Femur (tissue), 1 donor: Measurements from ENCODE around the gene PLD2.
"Not testable (repeated sequence)": the region's sequence is repeated elsewhere in the genome, so short reads cannot be mapped to it uniquely, and the experiment has no call there.

Experiments
- DNase-seq: peaks from one replicate; pipeline ENCODE4 v3.0.0-alpha.2; 2017

The PLD2 gene

DNA sequence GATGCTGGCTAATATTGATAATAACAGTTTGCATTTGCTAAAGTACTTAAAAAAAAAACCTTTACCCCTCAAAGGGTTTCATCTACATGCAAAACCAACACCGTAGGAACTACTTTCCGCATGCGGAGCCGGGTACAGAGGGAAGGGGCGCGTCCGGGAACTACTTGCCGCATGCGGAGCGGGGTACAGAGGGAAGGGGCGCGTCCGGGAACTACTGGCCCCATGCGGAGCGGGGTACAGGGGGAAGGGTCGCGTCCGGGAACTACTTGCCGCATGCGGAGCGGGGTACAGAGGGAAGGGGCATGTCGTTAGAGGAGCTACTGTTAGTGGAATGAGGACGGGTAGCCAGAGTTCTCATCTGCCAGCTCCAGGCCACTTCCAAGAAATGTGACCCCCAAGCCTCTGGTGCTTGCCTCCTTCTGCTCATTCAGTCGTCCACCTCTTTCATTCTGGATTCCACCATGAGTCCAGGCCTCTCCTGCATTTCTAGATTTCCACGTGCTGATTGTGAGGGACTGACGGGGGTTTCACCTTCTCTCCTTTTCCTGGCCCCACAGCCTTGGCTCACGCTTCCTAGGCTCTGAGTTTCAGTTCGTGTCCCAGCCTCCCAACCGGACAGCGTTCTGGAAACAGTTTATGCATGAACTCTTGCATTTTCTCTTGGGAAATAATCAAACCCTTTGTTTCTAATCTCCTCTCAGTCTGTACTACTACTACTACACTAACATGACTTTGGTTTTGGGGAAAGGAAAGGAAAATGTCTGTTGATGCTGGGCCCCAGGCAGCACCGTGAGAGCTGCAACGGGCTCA lies 53.1 kb downstream of the PLD2 start:
- DNase-seq = no peak

DNA sequence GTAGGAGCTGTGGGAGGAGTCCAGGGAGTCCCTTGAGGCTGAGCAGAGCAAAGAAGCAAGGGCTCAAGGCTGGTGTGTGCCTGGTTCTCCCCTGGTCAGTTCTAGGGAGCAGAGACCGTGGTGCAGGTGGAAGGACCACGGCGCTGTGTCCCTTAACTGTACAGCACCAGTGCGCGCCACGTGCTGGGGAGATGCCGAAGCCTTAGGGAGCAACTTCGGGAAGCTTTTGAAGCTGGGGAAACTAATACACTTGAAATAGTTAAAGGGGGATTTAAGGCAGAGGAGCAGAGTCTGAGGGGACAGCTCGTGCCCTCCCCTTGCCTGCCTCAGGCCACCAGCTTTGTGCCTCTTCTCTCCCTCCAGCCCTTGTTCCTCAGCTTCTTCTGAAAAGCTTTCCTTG lies 53.7 kb downstream of the PLD2 start:
- DNase-seq = no peak

DNA sequence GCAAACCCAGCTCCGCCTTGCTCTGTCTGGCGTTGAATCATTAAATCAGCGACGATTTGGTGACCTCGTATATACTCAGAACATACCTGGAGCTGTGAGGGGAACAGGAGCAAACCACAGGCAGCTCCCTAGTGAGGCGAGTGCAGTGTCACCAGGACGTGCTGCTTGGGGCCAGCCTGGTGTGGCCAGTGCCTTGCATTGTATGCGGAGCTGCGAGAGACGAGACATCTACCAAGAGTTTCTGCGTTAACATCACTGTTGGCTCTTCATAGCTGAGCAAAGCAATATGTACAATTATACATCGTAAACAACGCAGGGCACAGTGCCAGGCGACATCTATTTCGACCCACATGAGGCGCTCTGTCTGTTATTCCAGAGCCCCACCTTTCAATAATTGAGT lies 54.1 kb downstream of the PLD2 start:
- DNase-seq = no peak

DNA sequence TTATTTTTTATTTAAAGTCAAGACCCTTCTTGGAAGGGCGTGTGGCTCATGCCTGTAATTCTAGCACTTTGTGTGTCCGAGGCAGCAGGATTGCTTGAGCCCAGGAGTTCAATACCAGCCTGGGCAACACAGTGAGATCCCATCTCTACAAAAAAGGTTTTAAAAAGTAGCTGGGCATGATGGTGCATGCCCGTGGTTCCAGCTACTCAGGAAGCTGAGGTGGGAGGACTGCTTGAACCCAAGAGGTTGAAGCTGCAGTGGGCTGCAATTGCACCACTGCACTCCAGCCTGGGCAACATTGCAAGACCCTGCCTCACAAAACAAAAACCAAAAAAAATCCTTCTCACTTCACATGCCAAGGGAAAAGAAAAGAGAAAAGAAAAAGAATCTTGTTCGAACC lies 55.8 kb downstream of the PLD2 start:
- DNase-seq = no peak

GRCh38 chr17:4863321-4863720 lies 56.4 kb downstream of the PLD2 start:
- no peak for DNase-seq

DNA sequence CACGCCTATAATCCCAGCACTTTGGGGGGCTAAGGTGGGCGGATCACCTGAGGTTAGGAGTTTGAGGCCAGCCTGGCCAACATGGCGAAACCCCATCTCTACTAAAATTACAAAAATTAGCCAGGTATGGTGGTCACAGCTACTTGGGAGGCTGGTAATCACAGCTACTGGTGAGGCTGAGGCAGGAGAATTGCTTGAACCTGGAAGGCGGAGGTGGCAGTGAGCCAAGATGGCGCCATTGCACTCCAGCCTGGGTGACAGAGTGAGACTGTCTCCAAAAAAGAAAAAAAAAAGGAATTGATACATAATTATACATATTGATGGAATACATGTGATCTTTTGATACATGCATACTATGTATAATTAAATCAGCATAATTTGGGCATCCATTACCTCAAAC lies 60.6 kb downstream of the PLD2 start:
- not testable (repeated sequence) for DNase-seq

GRCh38 chr17:4869058-4869998 lies 62.4 kb downstream of the PLD2 start:
- DNase-seq = not testable (repeated sequence)

GRCh38 chr17:4870855-4871254 lies 63.9 kb downstream of the PLD2 start:
- no peak for DNase-seq

GRCh38 chr17:4872786-4873185 lies 65.8 kb downstream of the PLD2 start:
- DNase-seq = no peak
